Measurements from ENCODE around the gene FNDC3B. TPM values are rescaled to one million over a fixed set of nuclear protein-coding genes. Genes with fewer than 3 reads are reported as not detected.

FNDC3B gene
- total and polyA plus RNA-seq, 4 donors: 13.3 to 175 (median 100) TPM

DNA sequence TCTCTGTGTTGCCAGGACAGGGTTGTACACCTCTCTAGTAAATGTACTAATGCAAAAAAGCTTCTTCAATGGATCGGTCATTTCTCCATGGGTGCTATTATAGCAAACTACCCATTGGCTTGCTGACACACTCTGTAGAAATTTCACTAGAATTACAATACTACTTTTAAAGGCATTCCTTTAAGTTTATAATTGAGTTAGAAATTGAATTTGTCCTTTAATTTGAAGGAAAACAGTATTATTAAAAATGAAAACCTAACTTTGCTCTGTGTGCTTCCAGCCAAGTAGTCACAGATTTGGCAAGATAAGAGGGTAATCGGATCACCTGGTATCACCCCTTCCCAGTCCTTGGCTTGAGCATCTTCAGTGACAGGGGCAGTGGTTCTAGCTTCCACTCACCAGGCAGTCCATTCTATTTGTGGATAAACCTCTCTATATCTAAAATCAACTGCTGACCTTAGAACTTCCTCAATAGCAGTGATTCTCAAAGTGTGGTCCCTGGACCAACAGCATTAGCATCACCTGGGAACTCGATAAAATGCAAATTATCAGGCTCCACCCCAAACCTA, 315.6 kb downstream of the FNDC3B start:
- no peak for ATAC-seq (ENCODE audit: insufficient read depth, low FRiP score)
- H3K9me3 ChIP-seq (ENCODE audit: control insufficient read depth in 4 of 4, insufficient read depth in 3 of 4, low read length in 3 of 4): no peaks in the 10 kb centered on the region
- no peak overlapping the region for H3K4me3 ChIP-seq
- TF ChIP-seq, protein P1, sequence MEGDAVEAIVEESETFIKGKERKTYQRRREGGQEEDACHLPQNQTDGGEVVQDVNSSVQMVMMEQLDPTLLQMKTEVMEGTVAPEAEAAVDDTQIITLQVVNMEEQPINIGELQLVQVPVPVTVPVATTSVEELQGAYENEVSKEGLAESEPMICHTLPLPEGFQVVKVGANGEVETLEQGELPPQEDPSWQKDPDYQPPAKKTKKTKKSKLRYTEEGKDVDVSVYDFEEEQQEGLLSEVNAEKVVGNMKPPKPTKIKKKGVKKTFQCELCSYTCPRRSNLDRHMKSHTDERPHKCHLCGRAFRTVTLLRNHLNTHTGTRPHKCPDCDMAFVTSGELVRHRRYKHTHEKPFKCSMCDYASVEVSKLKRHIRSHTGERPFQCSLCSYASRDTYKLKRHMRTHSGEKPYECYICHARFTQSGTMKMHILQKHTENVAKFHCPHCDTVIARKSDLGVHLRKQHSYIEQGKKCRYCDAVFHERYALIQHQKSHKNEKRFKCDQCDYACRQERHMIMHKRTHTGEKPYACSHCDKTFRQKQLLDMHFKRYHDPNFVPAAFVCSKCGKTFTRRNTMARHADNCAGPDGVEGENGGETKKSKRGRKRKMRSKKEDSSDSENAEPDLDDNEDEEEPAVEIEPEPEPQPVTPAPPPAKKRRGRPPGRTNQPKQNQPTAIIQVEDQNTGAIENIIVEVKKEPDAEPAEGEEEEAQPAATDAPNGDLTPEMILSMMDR (IDR thresholded peaks at IDR 0.05; ENCODE audit: control extremely low read depth, extremely low read depth): no peak
- peaks cover 11 to 35% (median 12%) of the 10 kb centered on the region in 4 donors for H3K36me3 ChIP-seq (ENCODE audit: control insufficient read depth in 4 of 4, insufficient read depth in 4 of 4, low read length in 4 of 4)
- no peak overlapping the region for H3K9ac ChIP-seq (ENCODE audit: insufficient read depth in 1 of 2, low read length in 2 of 2)
- WGBS, 2 donors: 96 to 99% methylated on average over 3 of the region's 3 CpGs
- DNase-seq: no peak
- peaks cover 0 to 14% (median 0%) of the 10 kb centered on the region in 5 donors for H3K4me1 ChIP-seq (ENCODE audit: control insufficient read depth in 5 of 5, insufficient read depth in 5 of 5, low read length in 5 of 5)
- H3K27me3 ChIP-seq (ENCODE audit: control insufficient read depth in 3 of 3, insufficient read depth in 3 of 3, low read length in 2 of 3): no peaks in the 10 kb centered on the region
- H3K27ac ChIP-seq (ENCODE audit: low read depth in 1 of 2, low read length in 1 of 2): no peak overlapping the region

DNA sequence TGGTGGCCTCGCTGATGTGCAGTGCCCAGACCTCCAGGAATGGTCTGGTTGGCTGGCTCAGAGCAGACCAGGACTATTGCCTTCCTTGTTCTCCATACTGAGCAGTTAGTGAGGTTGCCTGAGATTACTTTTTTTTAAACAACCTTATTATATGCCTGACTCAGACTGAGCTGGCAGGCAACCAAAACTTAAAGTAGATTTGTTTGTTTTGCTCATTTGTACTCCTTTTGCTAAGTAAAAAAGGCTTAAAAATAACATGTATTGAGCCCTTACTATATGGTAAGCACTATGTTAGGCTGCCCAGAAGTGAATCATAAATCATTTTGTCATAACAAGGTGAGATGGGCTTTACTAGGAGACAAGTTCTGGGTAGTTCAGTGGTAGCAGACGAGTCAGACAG, 316.5 kb downstream of the FNDC3B start:
- WGBS, 2 donors: 77 to 91% methylated on average over 2 of the region's 2 CpGs
- DNase-seq (peak in 2 of 3 donors; percentile 18 to 50), ATAC-seq (ENCODE audit: insufficient read depth, low FRiP score) (no peak)
- Histone ChIP-seq H3K4me3 (no peak overlapping the region), H3K27ac (ENCODE audit: low read depth in 1 of 2, low read length in 1 of 2) (no peak overlapping the region), H3K36me3 (ENCODE audit: control insufficient read depth in 4 of 4, insufficient read depth in 4 of 4, low read length in 4 of 4) (peaks cover 10 to 28% (median 12%) of the 10 kb centered on the region in 4 donors), H3K4me1 (ENCODE audit: control insufficient read depth in 5 of 5, insufficient read depth in 5 of 5, low read length in 5 of 5) (peaks cover 0 to 14% (median 0%) of the 10 kb centered on the region in 5 donors), H3K9me3 (ENCODE audit: control insufficient read depth in 4 of 4, insufficient read depth in 3 of 4, low read length in 3 of 4) (no peaks in the 10 kb centered on the region), H3K9ac (ENCODE audit: insufficient read depth in 1 of 2, low read length in 2 of 2) (no peak overlapping the region), H3K27me3 (ENCODE audit: control insufficient read depth in 3 of 3, insufficient read depth in 3 of 3, low read length in 2 of 3) (no peaks in the 10 kb centered on the region)
- TF ChIP-seq, protein P1 (IDR thresholded peaks at IDR 0.05; ENCODE audit: control extremely low read depth, extremely low read depth): no peak

DNA sequence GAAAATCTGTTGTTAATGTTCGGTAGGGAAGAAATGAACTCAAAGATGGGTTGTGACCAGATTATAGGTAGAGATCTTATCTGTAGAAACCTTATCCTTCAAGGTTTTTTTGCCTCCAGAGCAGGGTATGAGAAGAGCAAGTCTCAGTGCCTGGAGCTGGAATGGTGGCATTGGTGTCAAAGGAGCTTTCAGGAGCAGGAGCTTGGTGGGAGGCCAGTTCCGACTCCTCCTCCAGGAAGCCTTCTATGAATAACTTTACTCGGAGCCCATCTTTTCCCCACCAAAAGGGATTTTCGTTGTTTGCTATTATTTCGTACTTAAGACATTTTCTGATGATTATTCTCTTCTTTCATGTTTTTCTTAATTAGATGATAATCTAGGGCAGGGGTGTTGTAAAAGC, 317.0 kb downstream of the FNDC3B start:
- Histone ChIP-seq H3K9ac (ENCODE audit: insufficient read depth in 1 of 2, low read length in 2 of 2) (no peak overlapping the region), H3K9me3 (ENCODE audit: control insufficient read depth in 4 of 4, insufficient read depth in 3 of 4, low read length in 3 of 4) (no peaks in the 10 kb centered on the region), H3K36me3 (ENCODE audit: control insufficient read depth in 4 of 4, insufficient read depth in 4 of 4, low read length in 4 of 4) (peaks cover 12 to 29% (median 14%) of the 10 kb centered on the region in 4 donors), H3K4me3 (no peak overlapping the region), H3K27ac (ENCODE audit: low read depth in 1 of 2, low read length in 1 of 2) (no peak overlapping the region), H3K27me3 (ENCODE audit: control insufficient read depth in 3 of 3, insufficient read depth in 3 of 3, low read length in 2 of 3) (no peaks in the 10 kb centered on the region), H3K4me1 (ENCODE audit: control insufficient read depth in 5 of 5, insufficient read depth in 5 of 5, low read length in 5 of 5) (peaks cover 0 to 14% (median 0%) of the 10 kb centered on the region in 5 donors)
- TF ChIP-seq, protein P1 (IDR thresholded peaks at IDR 0.05; ENCODE audit: control extremely low read depth, extremely low read depth): no peak
- DNase-seq: no peak
- whole genome bisulfite sequencing, 2 donors: 98 to 99% methylated on average over 5 of the region's 5 CpGs
- no peak for ATAC-seq (ENCODE audit: insufficient read depth, low FRiP score)

All from lung (tissue), 12 donors.